ENCODE measurements around the gene PTCRA.
A peak's percentile ranks its signal among the peaks of the same experiment; 100 is the strongest.
"Not testable (repeated sequence)": the region's sequence is repeated elsewhere in the genome, so short reads cannot be mapped to it uniquely, and the experiment has no call there.

Gene PTCRA, protein sequence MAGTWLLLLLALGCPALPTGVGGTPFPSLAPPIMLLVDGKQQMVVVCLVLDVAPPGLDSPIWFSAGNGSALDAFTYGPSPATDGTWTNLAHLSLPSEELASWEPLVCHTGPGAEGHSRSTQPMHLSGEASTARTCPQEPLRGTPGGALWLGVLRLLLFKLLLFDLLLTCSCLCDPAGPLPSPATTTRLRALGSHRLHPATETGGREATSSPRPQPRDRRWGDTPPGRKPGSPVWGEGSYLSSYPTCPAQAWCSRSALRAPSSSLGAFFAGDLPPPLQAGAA

DNA sequence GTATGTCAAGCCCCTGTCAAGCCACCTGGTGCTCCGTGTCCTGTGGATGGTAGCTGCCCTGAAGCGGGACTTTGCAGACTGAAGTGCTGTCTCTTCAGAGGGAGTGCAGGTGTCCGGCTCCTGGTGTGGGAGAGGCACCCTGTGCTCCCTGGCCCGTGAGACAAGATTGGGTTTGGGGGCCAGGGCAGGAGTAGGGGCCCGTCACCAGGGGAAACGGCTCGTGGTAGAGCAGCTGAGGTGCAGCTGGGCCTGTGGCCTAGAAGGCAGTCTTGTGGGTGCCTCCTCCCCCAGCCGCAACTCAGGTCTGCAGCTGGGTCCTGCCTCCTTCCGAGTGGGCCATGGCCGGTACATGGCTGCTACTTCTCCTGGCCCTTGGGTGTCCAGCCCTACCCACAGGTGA is at the start of gene PTCRA:
Gene PTCRA, plus strand, starts transcription at position 322 of the 400 bp plus-strand sequence. Its CDS starts 17 bp downstream, at position 339.
- DNase-seq = no peak

DNA sequence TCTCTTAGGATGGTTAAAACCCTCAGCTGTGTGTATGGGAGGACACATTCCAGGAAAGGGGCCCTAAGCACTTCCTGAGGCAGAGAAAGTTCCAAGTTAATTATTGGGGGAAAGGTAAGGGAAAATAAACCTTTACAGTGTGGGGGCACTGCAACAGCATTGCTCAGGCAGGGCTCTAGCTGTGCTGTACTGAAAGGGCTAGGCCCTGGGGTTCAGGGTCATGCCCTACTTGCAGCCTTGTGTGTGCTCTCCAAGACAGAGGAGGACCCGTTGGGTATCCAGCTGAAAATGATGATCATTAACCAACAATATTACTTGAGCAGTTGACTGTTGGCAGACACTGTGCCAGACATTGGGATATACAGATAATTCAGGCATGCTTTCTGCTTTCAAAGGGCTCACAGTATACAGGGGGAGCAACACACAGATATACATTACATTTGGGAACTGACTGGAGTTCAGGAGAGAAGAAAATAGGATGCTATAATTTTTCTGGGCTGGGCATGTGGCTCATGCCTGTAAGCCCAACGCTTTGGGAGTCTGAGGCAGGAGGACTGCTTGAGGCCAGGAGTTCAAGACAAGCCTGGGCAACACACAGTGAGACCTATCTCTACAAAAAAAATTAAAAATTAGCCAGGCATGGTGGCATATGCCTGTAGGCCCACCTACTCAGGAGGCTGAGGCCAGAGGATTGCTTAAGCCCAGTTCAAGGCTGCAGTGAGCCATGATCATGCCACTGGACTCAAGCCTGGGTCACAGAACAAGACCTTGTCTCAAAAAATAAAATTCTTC is 45.5 kb upstream of the PTCRA start:
- DNase-seq = no peak

DNA sequence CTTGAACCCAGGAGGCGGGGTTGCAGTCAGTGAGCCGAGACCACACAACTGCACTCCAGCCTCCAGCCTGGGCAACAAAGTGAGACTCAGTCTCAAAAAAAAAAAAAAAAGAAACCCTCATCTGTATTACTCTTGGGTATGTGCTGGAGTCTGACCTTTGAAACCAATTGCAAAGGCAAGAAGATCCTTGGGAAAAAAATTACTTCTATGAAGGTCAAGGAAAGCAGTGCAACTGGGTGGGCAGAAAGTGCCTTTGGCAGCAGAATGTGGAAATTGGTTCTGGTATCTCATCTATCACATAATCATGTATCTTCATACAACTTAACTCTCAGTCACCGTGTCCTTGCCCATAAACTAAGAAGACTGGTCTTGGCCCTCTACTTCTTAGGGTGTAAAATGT is 44.1 kb upstream of the PTCRA start:
- no peak for DNase-seq

DNA sequence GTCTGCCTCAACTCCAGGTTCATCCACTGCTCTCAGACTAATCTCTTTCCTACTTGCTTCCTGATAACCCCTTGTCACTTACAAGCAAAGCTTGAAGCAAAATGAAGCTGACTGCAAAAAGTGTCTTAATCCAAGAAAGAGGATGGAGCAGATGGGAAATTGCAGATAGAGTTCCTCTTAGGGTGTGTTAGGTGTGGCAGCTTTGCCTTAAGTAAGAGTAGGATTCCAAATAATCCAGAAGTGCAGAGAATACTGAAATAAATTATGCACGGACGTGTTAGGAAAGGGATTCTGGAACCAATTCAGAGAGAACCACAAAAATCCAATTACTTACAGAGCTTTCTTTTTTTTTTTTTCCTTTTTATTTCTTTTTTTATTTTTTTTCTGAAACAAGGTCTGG is 42.5 kb upstream of the PTCRA start:
- no peak for DNase-seq

DNA sequence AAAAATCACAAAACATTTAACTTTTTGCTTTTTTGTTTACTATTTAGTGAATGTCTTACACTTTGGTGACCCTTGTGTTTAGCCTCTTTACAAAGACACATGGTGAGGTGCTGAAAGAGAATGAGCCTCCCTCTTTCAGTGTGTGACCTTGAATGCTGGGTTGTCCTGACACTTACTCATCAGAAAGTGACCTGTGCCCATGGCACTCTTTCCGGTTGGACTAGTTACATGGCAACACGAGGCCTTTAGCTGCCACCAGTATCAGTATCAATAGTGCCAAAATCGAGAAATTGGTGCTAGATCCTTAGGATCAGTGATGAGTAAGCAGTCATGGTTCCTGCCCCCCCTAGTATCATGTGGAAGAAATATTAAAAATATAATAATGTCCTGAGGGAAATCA is 38.2 kb upstream of the PTCRA start:
- DNase-seq = no peak

DNA sequence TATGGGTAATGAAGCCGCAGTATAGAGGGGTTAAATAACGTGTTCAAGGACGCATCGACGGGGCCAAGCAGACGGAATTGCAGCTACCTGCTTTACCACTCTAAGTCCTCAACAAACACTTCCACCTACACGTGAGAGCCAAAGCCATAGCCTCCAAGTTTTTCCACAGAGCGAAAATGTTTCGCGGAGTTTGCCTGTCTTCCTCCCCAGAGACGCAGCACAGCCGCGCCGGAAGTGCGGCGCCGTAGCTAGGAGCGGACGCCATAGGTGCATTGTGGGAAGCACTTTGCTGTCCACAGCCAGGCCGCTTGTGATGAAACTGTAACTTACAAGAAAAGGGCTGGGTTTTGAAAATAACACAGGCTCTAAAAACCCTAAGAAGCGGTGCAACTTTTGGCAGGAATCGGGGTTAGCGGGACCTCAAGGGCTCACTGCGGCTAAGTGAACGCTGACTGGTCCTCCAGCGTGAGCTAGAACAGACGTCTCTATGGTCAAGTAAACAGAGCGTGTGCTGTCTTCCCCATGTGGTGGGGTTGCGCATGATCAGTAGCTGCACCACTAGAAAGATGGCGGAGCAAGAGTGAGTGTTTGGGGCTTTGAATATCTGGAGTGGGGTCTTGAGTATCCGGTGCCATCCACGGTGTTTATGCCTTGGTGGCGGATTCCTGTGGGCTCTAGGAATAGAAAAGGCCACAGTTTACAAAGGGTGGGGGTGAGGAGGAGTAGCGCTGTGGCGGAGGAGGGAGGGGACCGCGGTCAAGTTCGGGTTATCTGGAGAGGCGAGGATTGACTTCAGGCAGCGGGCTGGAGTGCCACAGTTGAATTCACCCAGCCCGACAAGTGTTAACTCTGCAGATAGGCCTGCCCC is 36.2 kb upstream of the PTCRA start, which contains the start of gene RPL7L1:
Gene RPL7L1, plus strand, starts transcription at position 245 of the 868 bp plus-strand sequence. Its CDS starts 295 bp downstream, at position 540.
- DNase-seq = peak; percentile 90

DNA sequence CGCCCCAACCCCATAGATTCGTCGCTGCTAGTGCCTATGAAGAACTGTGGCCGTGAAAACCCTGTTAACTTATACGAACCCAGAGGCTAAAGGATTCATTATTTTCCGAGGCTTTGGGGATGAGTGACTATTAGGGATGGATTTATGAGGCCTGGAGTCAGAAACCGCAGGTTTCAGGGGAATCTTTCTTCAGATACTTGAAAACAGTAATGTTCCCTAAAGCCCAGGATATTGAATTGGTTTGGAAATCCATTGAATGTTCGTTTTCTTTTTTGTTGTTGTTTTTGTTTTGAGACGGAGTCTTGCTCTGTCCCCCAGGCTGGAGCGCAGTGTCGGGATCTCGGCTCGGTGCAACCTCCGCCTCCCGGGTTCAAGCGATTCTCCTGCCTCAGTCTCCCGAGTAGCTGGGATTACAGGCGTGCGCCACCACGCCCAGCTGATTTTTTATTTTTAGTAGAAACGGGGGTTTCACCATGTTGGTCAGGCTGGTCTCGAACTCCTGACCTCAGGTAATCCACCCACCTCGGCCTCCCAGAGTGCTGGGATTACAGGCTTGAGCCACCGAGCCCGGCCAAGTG is 35.5 kb upstream of the PTCRA start:
- not testable (repeated sequence) for DNase-seq

DNA sequence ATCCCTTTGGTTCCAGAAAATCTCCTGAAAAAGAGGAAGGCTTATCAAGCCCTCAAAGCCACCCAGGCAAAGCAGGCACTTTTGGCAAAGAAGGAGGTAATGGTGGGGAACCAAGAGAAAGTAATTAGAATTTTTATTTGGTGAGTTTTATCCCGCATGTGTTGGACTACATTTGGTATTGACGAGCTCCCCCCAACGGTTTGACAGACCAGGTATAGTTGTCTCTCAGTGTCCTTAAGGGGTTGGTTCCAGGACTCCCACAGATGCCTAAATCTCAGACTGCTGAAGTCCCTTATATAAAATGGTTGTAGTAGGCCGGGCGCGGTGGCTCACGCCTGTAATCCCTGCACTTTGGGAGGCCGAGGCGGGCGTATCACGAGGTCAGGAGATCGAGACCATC is 35.0 kb upstream of the PTCRA start:
- not testable (repeated sequence) for DNase-seq

DNA sequence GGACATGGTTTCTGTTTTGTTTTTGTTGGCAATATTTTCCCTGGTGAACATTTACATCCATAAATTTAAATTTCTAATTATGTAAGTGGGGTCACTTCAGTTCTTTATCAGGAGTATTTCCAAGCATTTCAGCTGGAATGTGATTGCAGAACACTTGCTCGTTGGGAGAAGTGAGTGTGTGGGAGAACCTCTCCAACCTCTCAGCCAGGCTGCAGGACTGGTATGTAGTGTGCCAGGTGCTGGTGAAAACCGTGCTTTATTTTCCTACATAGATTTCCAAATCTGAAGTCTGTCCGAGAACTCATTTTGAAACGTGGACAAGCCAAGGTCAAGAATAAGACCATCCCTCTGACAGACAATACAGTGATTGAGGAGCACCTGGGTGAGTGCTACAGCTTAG is 30.2 kb upstream of the PTCRA start:
- DNase-seq = no peak

DNA sequence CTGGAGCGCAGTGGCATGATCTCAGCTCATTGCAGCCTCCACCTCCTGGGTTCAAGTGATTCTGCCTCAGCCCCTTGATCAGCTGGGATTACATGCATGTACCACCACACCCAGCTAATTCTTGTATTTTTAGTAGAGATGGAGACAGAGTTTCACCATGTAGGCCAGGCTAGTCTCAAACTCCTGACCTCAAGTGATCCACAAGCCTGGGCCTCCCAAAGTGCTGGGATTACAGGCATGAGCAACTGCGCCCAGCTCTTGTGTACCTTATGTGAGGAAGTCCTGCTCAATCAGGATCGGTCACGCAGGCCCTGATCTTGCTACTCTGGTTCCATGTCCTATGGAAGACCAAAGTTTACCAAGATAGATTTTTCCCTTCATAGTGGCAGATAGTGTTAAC is 27.7 kb upstream of the PTCRA start:
- DNase-seq = not testable (repeated sequence)

DNA sequence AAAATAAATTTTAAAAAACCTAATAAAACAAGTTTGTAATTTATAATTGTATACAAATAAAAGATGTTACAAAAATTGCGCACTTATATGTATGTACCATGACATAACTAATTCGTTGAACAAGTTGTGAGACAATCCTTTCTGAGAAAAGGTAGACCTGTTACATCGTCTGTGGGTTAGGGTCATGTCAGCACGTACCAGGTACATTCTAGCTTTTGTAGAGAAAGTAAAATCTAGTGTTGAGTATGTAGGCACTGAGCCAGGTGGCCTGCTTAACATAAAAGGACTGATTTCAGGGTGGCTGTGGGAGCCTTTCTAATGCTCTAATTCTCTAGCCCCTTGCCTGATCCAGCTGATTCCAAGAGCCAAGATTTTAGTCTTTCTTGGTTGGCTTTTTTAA is 26.0 kb upstream of the PTCRA start:
- no peak for DNase-seq

DNA sequence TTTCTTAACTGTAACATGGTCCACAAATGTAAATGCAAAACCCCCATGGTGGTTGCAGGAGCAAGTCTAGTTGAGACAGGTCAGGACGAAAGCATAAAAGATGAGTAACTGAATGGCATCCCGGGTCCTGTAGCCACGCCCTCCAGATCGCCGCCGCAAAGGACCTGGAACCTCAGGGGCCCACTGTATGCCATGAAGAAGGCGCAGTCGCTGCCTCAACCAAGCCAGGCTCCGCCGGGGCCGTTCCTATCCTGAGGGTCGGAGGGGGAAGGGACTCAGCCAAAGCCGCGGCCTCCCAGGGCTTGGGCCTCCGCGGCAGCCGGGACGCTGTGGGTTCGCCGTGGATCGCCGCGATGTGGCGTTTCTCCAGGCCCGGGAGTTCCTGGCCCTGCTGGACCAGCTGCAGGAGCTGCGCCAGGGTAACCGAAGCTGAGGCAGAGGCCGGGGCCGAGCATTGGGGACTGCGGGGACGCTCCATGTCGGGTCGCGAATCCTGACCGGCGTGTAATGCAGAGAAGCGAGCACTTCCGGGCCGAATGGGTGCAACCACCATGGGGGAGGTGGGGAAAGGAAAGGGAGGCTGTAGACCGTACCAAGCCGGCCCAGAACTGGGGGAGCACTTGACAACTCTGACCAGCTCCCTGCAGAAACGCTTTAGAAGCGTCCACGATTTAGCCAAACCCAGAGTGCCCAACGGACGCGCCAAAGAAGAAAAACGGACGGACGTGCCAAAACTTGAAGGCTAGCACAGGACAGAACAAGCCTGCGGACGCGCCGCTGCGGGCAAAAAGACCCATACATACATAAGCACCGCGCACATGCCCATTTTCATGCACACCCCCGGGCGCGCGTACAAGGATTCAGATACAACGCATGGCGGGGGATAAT is 25.3 kb upstream of the PTCRA start:
- DNase-seq = peak; percentile 96

DNA sequence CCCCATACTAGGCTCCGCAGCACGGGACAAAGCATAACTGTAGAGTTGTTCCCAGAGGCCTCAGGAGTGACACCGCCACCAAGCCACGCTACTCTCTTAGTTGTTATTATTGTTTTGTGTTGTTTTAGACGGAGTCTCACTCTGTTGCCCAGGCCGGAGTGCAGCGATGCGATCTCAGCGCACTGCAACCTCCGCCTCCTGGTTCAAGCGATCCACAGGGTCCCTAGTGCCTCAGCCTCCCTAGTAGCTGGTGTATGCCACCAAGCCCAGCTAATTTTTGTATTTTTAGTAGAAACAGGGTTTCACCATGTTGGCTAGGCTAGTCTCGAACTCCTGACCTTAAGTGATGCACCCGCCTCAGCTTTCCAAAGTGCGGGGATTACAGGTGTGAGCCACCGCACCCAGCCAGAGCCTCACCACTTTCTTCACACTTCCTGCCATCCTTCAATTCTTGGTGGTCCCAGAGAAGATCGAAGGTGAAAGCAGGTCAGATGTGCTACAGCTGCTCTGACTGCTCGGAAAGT is 24.6 kb upstream of the PTCRA start:
- DNase-seq = no peak

DNA sequence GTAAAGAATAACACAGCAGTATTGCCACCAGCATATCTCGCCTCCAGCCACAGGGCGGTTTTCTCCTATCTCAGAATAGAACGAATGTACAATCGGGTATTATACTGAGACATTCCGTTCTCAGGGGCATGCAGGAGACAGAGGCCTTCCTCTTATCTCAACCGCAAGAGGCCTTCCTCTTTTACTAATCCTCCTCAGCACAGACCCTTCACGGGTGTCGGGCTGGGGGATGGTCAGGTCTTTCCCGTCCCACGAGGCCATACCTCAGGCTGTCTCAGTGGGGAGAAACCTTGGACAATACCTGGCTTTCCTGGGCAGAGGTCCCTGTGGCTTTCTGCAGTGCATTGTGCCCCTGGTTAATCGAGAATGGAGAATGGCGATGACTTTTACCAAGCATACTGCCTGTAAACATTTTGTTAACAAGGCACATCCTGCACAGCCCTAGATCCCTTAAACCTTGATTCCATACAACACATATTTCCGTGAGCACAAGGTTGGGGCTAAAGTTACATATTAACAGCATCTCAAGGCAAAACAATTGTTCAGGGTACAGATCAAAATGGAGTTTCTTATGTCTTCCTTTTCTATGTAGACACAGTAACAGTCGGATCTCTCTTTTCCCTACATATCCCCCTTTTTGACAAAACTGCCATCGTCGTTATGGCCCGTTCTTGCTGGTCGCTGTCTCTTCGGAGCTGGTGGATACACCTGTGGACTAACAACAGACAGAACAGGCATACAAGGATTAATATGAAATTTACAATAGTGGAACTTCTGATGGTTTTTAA is 21.6 kb upstream of the PTCRA start:
- not testable (repeated sequence) for DNase-seq

DNA sequence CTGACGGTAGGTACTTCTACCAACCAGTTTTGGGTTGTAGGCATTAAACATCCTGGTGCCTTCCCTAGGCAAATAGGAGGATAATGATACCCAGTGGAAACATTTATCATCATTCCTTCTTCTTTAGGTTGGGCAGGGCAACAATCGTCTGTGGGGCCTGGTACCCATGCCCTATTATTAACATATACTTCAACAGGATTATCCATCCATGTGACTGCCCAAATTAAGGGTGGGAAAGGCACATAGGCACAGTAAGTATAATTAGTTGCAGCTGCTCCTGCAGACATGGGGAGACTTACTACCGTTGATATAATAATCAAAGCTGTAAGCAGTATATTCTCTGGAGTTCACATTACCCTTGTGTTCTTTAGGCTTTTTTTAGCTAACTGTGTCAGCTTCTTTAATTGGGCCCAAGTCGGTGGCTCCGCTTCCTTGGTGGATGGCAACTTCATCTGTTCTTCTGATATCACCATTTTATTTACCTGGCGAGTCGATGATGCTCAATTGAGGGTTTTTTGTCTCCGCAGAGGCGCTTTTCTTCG is 19.6 kb upstream of the PTCRA start:
- no peak for DNase-seq

DNA sequence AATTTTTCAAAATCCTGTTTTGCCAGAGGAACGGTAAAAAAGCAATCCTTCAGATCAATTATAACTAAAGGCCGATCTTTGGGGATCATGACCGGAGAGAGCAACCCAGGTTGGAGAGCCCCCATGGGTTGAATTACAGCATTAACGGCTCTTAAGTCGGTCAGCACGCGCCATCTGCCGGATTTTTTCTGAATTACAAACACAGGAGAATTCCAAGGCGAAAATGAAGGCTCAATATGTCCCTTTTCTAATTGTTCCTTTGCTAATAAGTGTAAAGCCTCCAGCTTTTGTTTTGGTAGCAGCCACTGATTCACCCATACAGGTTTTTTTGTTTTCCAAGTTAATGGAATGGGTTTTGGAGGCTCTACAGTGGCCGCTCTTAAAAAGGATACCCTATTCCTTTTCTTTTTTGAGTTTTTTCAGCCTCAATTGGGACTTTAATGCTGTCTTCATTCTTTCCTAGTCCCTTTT is 16.9 kb upstream of the PTCRA start:
- peak; percentile 82 for DNase-seq

DNA sequence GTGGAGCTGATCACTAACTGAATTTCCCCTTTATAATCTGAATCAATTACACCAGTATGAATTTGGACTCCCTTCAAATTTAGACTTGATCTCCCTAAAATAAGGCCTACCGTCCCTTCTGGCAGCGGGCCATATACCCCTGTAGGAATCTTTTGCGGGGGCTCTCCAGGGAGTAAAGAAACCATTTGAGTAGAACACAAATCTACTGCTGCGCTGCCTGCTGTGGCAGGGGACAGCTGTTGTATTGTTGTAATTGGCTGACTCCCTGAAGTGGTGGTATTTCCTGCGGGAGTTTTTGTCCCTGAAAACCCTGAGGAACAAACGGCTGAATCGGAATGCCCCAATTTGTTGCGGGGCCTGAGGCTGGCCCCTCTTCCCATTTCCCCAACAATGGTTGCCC is 16.0 kb upstream of the PTCRA start:
- no peak for DNase-seq

DNA sequence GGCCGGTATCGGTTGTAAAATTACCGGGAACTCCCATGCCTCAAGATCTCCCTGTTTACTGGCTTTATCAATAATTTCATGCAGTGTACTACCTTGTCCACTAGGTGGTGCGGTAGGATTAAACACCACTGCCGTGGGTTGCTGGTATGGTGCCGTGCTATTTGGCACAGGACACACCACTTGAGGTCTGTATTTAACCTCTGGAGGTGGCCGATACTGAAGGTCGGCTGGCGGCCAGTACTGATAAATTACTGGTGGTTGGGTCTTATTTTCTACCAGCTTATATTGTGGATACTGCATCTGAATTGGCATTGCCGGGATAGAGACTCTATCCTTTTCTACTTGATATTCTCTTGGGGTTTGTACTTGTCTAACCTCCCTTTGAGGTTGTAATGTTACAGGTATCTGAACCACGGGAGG is 14.3 kb upstream of the PTCRA start:
- peak; percentile 88 for DNase-seq

DNA sequence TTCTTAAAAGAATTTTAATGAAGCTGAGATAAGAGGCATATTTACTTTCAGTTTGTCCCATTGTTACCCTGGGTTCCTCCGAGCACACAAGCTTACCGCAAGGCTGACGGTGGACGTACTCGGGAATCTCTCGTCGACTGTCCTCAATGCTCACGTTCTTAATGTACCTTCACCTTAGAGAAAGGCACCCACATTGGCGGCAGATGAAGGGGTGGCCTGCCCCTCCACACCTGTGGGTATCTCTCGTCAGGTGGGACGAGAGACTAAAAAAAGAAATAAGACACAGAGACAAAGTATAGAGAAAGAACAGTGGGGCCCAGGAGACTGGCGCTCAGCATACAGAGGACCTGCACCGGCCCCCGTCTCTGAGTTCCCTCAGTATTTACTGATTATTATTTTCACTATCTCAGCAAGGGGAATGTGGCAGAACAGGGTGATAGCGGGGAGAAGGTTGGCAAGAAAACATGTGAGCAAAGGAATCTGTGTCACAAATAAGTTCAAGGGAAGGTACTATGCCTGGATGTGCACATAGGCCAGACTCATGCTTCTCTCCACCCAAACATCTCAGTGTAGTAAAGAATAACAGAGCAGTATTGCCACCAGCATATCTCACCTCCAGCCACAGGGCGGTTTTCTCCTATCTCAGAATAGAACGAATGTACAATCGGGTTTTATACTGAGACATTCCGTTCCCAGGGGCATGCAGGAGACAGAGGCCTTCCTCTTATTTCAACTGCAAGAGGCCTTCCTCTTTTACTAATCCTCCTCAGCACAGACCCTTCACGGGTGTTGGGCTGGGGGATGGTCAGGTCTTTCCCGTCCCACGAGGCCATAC is 13.2 kb upstream of the PTCRA start:
- not testable (repeated sequence) for DNase-seq
